Lower leg skin (tissue), 3 donors: ENCODE measurements around the gene POLR3B.

ENCODE experiments used
- CTCF ChIP-seq, 3 donors: fragments of 450-650 bp; IDR thresholded peaks; one replicate each; pipeline ENCODE4 v1.5.1; 2016; ENCODE audit warnings: antibody characterized with exemption in 3 of 3, mild to moderate bottlenecking in 3 of 3, moderate library complexity in 2 of 3
- POLR2A ChIP-seq, 2 donors: fragments of 450-650 bp; IDR thresholded peaks; one replicate each; pipeline ENCODE4 v1.6.1; 2016 to 2017; ENCODE audit warnings: antibody characterized with exemption in 2 of 2, mild to moderate bottlenecking in 1 of 2, moderate library complexity in 1 of 2

GRCh38 chr12:106308121-106308520 is 49.4 kb upstream of the POLR3B start:
- TF ChIP-seq POLR2A (IDR thresholded peaks at IDR 0.05) (no peak), CTCF (IDR thresholded peaks at IDR 0.05) (no peak)
